Measurements from ENCODE around the gene ANKRD13C. TPM values are rescaled to one million over a fixed set of nuclear protein-coding genes. Genes with fewer than 3 reads are reported as not detected.

ANKRD13C gene
- total and polyA plus RNA-seq, 8 donors = 19.1 to 31.0 (median 26.7) TPM

DNA sequence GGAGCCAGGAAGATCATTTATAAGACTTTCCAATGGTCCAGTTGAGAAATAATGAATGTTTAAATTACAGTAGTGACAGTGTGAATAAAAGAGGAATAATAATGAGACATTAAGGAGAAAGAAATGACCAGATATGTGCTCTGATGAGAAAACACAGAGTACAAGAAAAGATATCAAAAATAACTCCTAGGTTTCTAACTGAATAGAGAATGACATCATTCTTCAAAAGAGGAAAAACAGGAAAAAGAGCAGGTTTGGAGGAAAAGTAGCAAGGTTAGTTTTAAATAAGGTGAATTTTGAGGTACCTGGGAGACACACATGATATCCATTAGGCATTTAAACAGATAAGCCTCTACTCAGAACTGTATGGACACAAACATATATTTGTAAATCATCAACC is 55.0 kb downstream of the ANKRD13C start:
- TF ChIP-seq, protein P1, sequence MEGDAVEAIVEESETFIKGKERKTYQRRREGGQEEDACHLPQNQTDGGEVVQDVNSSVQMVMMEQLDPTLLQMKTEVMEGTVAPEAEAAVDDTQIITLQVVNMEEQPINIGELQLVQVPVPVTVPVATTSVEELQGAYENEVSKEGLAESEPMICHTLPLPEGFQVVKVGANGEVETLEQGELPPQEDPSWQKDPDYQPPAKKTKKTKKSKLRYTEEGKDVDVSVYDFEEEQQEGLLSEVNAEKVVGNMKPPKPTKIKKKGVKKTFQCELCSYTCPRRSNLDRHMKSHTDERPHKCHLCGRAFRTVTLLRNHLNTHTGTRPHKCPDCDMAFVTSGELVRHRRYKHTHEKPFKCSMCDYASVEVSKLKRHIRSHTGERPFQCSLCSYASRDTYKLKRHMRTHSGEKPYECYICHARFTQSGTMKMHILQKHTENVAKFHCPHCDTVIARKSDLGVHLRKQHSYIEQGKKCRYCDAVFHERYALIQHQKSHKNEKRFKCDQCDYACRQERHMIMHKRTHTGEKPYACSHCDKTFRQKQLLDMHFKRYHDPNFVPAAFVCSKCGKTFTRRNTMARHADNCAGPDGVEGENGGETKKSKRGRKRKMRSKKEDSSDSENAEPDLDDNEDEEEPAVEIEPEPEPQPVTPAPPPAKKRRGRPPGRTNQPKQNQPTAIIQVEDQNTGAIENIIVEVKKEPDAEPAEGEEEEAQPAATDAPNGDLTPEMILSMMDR (IDR thresholded peaks at IDR 0.05) = no peak
- no peak for ATAC-seq
- intact Hi-C loops (cut with DNase I) = no loop called here

DNA sequence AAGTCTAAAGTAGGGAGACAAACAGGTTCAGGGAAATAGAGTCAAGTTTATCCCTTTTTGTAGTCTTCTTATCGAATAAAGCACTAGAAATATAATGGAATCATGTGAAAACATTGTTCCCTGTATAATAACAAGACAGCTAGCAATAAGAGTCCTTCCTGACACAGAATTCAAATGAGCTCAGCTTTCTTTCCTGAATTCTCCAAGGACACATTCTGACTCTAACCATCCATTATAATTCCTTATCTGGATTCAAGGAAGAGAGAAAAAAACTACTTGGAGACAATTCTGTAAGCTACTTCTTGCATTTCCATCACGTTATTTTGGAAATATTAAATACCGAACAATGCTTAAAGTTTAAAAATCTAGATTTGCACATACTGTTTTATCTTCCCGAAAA is 58.8 kb downstream of the ANKRD13C start:
- no peaks in the 10 kb centered on the region for H3K9me3 ChIP-seq
- intact Hi-C loops (cut with DNase I) = no loop called here
- peaks cover 0 to 74% of the 10 kb centered on the region in 2 donors for H3K36me3 ChIP-seq
- H3K27me3 ChIP-seq = no peaks in the 10 kb centered on the region
- no peak for ATAC-seq
- TF ChIP-seq, protein P1 (IDR thresholded peaks at IDR 0.05) = no peak
- no peaks in the 10 kb centered on the region for H3K4me1 ChIP-seq
- DNase-seq = no peak
- no peak overlapping the region for H3K4me3 ChIP-seq
- no peak overlapping the region for H3K27ac ChIP-seq

More for the DNA sequence above, 55.0 kb downstream of the ANKRD13C start:
- DNase-seq = no peak
- Histone ChIP-seq H3K4me1 (no peaks in the 10 kb centered on the region), H3K9me3 (no peaks in the 10 kb centered on the region), H3K27me3 (no peaks in the 10 kb centered on the region), H3K27ac (no peak overlapping the region), H3K36me3 (peaks cover 0 to 52% of the 10 kb centered on the region in 2 donors), H3K4me3 (no peak overlapping the region)

DNA sequence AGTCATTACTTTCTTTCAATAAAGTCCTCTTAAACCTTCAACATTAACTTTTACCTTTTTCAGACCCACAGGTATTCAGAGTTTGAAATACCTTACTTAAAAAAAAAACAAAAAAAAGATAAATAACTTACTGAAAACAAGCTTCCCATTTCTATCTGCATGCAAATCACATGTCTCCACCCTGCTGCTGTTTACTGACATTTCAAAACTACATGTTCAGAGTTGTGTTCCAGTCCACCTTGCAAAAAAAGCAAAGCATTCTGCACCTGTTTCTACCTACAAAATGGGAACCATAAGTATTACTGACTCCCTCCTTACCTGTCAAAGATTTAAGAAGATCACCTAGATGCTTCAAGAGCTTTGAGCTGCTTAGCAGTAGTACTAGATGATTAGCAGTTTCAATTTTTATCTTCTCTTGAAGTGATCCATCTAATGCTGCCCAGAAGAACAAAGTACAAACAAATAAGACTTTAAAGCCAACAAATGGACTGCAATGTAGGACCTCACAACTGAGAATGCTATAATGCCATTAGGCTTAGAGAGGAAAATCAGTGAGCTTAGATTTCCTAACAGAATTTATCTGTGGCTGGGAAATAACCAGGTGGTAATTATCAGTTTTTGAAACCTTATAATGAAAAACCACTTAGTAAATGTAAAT is 61.2 kb downstream of the ANKRD13C start:
- TF ChIP-seq, protein P1 (IDR thresholded peaks at IDR 0.05) = no peak
- H3K36me3 ChIP-seq = peaks cover 0 to 66% of the 10 kb centered on the region in 2 donors
- H3K27me3 ChIP-seq = no peaks in the 10 kb centered on the region
- intact Hi-C loops (cut with DNase I) = no loop called here
- H3K9me3 ChIP-seq = no peaks in the 10 kb centered on the region
- no peak overlapping the region for H3K4me3 ChIP-seq
- H3K4me1 ChIP-seq = no peaks in the 10 kb centered on the region
- ATAC-seq (no peak), DNase-seq (no peak)
- no peak overlapping the region for H3K27ac ChIP-seq

DNA sequence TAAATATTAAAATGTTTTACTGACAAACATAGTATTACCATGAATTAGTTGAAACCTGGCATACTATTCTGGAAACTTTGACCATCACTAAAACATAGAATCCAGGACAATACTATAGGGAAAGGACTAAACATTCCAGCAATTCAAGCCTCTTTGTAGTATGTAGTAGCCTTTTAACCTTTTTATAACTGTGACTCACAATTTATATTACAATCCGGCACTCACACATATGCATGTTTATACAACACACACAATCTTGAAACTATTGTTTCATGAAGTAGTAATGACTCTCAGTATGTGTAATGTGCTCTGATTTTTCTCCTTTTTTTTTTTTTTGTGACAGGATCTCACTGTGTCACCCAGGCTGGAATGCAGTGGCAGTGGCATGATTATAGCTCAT is 64.3 kb downstream of the ANKRD13C start:
- Histone ChIP-seq H3K4me1 (no peaks in the 10 kb centered on the region), H3K27ac (no peak overlapping the region), H3K36me3 (peaks cover 0 to 50% of the 10 kb centered on the region in 2 donors), H3K27me3 (no peaks in the 10 kb centered on the region), H3K9me3 (no peaks in the 10 kb centered on the region), H3K4me3 (no peak overlapping the region)
- ATAC-seq (no peak), DNase-seq (no peak)
- TF ChIP-seq, protein P1 (IDR thresholded peaks at IDR 0.05) = no peak
- intact Hi-C loops (cut with DNase I) = no loop called here

DNA sequence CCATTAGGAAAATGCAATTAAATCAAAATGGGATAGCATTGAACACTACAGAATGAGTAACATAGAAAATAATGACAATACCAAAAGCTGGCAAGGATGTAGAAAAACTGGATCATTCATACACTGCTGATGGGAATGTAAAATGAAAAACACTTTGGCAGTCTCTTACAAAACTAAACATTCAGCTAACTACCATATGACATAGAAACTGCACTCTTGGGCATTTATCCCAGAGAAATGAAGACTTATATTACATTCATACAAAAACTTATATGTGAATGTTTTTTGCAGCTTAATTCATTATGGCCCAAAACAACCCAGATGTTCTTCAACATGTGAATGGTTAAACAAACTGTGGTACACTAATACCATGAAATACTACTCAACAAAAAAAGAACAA is 66.4 kb downstream of the ANKRD13C start:
- H3K27ac ChIP-seq = no peak overlapping the region
- intact Hi-C loops (cut with DNase I) = no loop called here
- no peaks in the 10 kb centered on the region for H3K9me3 ChIP-seq
- TF ChIP-seq, protein P1 (IDR thresholded peaks at IDR 0.05) = no peak
- H3K4me3 ChIP-seq = no peak overlapping the region
- peaks cover 0 to 32% of the 10 kb centered on the region in 2 donors for H3K36me3 ChIP-seq
- ATAC-seq (no peak), DNase-seq (no peak)
- no peaks in the 10 kb centered on the region for H3K4me1 ChIP-seq
- no peaks in the 10 kb centered on the region for H3K27me3 ChIP-seq

Data from left lung (tissue), 10 donors.